GM06990 (cell line): ENCODE data around the gene TRNT1.

ENCODE experiments used
- DNase-seq: peaks from one replicate; pipeline ENCODE4 v3.0.0-alpha.2; 2011; ENCODE audit not compliant: insufficient read length; ENCODE audit errors: extremely low read depth
- H3K27me3 ChIP-seq: replicated peaks from 2 replicates; pipeline ENCODE4 v1.6.0; 2011; ENCODE audit warnings: low read length; ENCODE audit not compliant: control insufficient read depth, insufficient read depth
- H3K36me3 ChIP-seq: 2 replicates; pipeline ENCODE4 v1.5.1; 2011; ENCODE audit warnings: low read length; ENCODE audit not compliant: control insufficient read depth, insufficient read depth
- H3K4me3 ChIP-seq: replicated peaks from 2 replicates; pipeline ENCODE4 v1.5.1; 2011; ENCODE audit warnings: low read depth, mild to moderate bottlenecking, control low read depth, low read length
- CTCF ChIP-seq: IDR thresholded peaks from 2 replicates; pipeline ENCODE4 v1.5.1; 2011; ENCODE audit warnings: low read length, control low read depth, mild to moderate bottlenecking, inconsistent platforms; ENCODE audit not compliant: insufficient read depth, poor library complexity, severe bottlenecking

TRNT1 gene

GRCh38 chr3:3134750-3135448, 8.2 kb downstream of the TRNT1 start:
- Histone ChIP-seq H3K27me3 (no peaks in the 10 kb centered on the region), H3K36me3 (peaks cover 11% of the 10 kb centered on the region), H3K4me3 (no peak overlapping the region)
- no peak for DNase-seq
- no peak for TF ChIP-seq CTCF

DNA sequence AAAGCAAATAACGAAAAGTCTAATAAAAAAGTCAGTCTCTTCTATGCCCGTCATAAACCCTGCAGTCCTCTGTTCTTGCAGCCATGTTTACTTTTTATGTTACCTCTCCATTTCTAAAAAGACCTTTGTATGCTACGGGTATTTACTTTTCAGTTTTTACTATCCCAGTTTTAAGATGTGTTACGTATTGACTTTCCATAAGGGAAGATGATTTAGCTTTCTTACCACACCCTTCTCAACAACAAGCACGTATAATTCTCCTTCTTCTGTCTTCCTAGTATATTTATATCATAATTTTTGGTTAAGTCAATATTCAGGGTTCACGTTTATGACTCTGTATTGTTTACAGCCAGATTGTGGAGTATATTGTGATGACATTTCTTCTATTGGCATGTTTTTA, 10.8 kb downstream of the TRNT1 start:
- no peak for TF ChIP-seq CTCF
- H3K4me3 ChIP-seq = no peak overlapping the region
- H3K36me3 ChIP-seq = peaks cover 13% of the 10 kb centered on the region
- no peak for DNase-seq
- H3K27me3 ChIP-seq = no peaks in the 10 kb centered on the region

DNA sequence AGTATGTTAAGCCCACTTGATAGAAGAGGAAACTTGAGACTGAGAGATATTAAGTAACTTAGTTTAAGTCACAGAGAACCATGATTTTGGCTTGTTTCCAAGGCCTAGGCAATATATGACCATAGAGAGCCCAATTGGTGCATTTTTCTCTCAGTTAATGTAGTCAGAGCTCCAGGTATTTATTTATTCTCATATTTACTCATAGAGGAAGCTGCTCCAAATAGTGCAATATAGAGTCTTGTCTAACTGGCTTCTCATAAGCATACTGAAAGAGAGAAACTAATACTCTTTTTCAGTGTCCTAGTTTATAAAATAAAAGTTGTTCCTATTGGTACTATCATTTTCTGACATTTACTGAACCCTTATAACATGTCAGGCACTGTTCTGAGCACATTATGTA, 15.2 kb downstream of the TRNT1 start:
- Histone ChIP-seq H3K4me3 (no peak overlapping the region), H3K36me3 (peaks cover 11% of the 10 kb centered on the region), H3K27me3 (no peaks in the 10 kb centered on the region)
- no peak for TF ChIP-seq CTCF
- no peak for DNase-seq

DNA sequence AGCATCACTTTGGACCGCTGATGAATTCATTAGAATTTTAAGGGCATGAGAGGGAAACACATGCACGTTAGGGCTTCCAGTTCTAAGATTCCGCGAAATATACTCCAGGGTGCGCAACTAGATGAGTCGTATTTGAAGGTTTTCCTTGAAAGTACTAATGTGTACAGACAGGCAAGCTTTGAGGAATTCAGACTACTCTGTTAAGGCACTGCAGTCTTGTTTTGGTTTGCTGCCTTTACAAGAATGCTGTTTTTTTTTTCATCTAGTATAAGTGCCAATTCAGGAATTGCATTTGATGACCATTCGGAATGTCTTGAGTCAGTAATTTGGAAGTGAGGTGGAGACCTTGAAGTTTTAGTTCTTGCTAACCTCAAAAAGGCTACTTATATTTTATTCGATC, 19.1 kb downstream of the TRNT1 start:
- Histone ChIP-seq H3K4me3 (no peak overlapping the region), H3K36me3 (peaks cover 7% of the 10 kb centered on the region), H3K27me3 (no peaks in the 10 kb centered on the region)
- no peak for DNase-seq
- no peak for TF ChIP-seq CTCF

GRCh38 chr3:3149560-3149959, 22.8 kb downstream of the TRNT1 start:
- H3K27me3 ChIP-seq = no peaks in the 10 kb centered on the region
- H3K4me3 ChIP-seq = no peak overlapping the region
- no peak for DNase-seq
- TF ChIP-seq CTCF = no peak
- H3K36me3 ChIP-seq = peaks cover 3% of the 10 kb centered on the region

GRCh38 chr3:3151513-3151912, 24.8 kb downstream of the TRNT1 start:
- Histone ChIP-seq H3K27me3 (no peaks in the 10 kb centered on the region), H3K4me3 (no peak overlapping the region), H3K36me3 (peaks cover 1% of the 10 kb centered on the region)
- DNase-seq = no peak
- no peak for TF ChIP-seq CTCF
